Neural progenitor cell (in vitro differentiated cells): ENCODE data around the gene ZNF831.

Source experiments
- EZH2 ChIP-seq: fragments of 200-600 bp; sonication (generic); IDR thresholded peaks from 2 replicates; pipeline ENCODE4 v1.6.1; 2017; ENCODE audit warnings: antibody characterized with exemption, mild to moderate bottlenecking, moderate library complexity
- EZH2phosphoT487 ChIP-seq: fragments of 200-600 bp; sonication (generic); IDR thresholded peaks from 2 replicates; pipeline ENCODE4 v1.6.1; 2017; ENCODE audit warnings: antibody characterized with exemption
- TF ChIP-seq, protein P1 (sequence below): fragments of 200-600 bp; sonication (generic); IDR thresholded peaks from 2 replicates; pipeline ENCODE4 v1.5.1; 2017; ENCODE audit warnings: antibody characterized with exemption, mild to moderate bottlenecking

- TF ChIP-seq, protein P1, sequence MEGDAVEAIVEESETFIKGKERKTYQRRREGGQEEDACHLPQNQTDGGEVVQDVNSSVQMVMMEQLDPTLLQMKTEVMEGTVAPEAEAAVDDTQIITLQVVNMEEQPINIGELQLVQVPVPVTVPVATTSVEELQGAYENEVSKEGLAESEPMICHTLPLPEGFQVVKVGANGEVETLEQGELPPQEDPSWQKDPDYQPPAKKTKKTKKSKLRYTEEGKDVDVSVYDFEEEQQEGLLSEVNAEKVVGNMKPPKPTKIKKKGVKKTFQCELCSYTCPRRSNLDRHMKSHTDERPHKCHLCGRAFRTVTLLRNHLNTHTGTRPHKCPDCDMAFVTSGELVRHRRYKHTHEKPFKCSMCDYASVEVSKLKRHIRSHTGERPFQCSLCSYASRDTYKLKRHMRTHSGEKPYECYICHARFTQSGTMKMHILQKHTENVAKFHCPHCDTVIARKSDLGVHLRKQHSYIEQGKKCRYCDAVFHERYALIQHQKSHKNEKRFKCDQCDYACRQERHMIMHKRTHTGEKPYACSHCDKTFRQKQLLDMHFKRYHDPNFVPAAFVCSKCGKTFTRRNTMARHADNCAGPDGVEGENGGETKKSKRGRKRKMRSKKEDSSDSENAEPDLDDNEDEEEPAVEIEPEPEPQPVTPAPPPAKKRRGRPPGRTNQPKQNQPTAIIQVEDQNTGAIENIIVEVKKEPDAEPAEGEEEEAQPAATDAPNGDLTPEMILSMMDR: no peak
- no peak for TF ChIP-seq EZH2phosphoT487
- TF ChIP-seq EZH2: no peak
These were observed 18.8 kb upstream of the ZNF831 start for GRCh38 chr20:59144831-59145196.
